Neuronal stem cell (in vitro differentiated cells): ENCODE measurements around the gene VPS13D.
A peak's percentile ranks its signal among the peaks of the same experiment; 100 is the strongest.

Experiments used
- DNase-seq: peaks from one replicate; pipeline ENCODE4 v3.0.0-alpha.2; 2013; ENCODE audit warnings: low spot score
- H2AFZ ChIP-seq: one replicate; pipeline ENCODE4 v1.6.1; 2013; ENCODE audit warnings: mild to moderate bottlenecking, low read length, inconsistent platforms
- H2AK5ac ChIP-seq: 2 replicates; pipeline ENCODE4 v1.6.1; 2013; ENCODE audit warnings: low read depth, mild to moderate bottlenecking, inconsistent platforms, low read length, moderate library complexity, mixed read lengths
- H2BK120ac ChIP-seq: 2 replicates; pipeline ENCODE4 v1.6.1; 2013; ENCODE audit warnings: low read depth, mild to moderate bottlenecking, inconsistent platforms, low read length, moderate library complexity, mixed read lengths
- H2BK12ac ChIP-seq: one replicate; pipeline ENCODE4 v1.6.1; 2013; ENCODE audit warnings: low read length, inconsistent platforms
- H2BK15ac ChIP-seq: 2 replicates; pipeline ENCODE4 v1.6.1; 2013; ENCODE audit warnings: mild to moderate bottlenecking, low read length, inconsistent platforms, mixed read lengths
- H2BK5ac ChIP-seq: one replicate; pipeline ENCODE4 v1.6.1; 2013; ENCODE audit warnings: inconsistent platforms, mild to moderate bottlenecking, low read length, moderate library complexity
- H3K14ac ChIP-seq: one replicate; pipeline ENCODE4 v1.6.1; 2013; ENCODE audit warnings: low read length, inconsistent platforms
- H3K18ac ChIP-seq: 2 replicates; pipeline ENCODE4 v1.6.1; 2013; ENCODE audit warnings: low read length, inconsistent platforms
- H3K23ac ChIP-seq: 2 replicates; pipeline ENCODE4 v1.6.1; 2013; ENCODE audit warnings: low read depth, mild to moderate bottlenecking, mixed read lengths, low read length, inconsistent platforms; ENCODE audit not compliant: poor library complexity
- H3K27ac ChIP-seq: replicated peaks from 3 replicates; pipeline ENCODE4 v1.5.1; 2013; ENCODE audit warnings: low read length, inconsistent platforms
- H3K27me3 ChIP-seq, 3 experiments: 2 replicates each; pipeline ENCODE4 v1.6.1; 2013; ENCODE audit warnings: low read length in 3 of 3, mild to moderate bottlenecking in 2 of 3, inconsistent platforms in 1 of 3, low read depth in 1 of 3, mixed read lengths in 1 of 3, moderate library complexity in 1 of 3; ENCODE audit not compliant: control insufficient read depth in 3 of 3, insufficient read depth in 3 of 3
- H3K36me3 ChIP-seq, 2 donors: replicated peaks in 1 of 2; 2 replicates each; pipeline ENCODE4 v1.6.1; 2013; ENCODE audit warnings: low read length in 2 of 2; ENCODE audit not compliant: control insufficient read depth in 2 of 2, insufficient read depth in 2 of 2
- H3K4ac ChIP-seq: 2 replicates; pipeline ENCODE4 v1.6.1; 2013; ENCODE audit warnings: inconsistent platforms, mild to moderate bottlenecking, low read length, moderate library complexity
- H3K4me1 ChIP-seq, 2 donors: 1 replicate in 1 of 2; 2 replicates in 1 of 2; pipeline ENCODE4 v1.6.1; 2013; ENCODE audit warnings: low read length in 2 of 2, low read depth in 1 of 2; ENCODE audit not compliant: control insufficient read depth in 2 of 2, insufficient read depth in 1 of 2
- H3K4me2 ChIP-seq: one replicate; pipeline ENCODE4 v1.6.1; 2013; ENCODE audit warnings: mild to moderate bottlenecking, low read length, inconsistent platforms; ENCODE audit not compliant: insufficient read depth, poor library complexity, severe bottlenecking
- H3K4me3 ChIP-seq, 2 donors: 2 replicates each; pipeline ENCODE4 v1.5.1; 2013; ENCODE audit warnings: low read length in 2 of 2, mild to moderate bottlenecking in 2 of 2, inconsistent platforms in 1 of 2, moderate library complexity in 1 of 2
- H3K79me1 ChIP-seq: one replicate; pipeline ENCODE4 v1.6.1; 2013; ENCODE audit warnings: low read depth, mild to moderate bottlenecking, inconsistent platforms, low read length, moderate library complexity
- H3K9ac ChIP-seq: one replicate; pipeline ENCODE4 v1.6.1; 2013; ENCODE audit warnings: mild to moderate bottlenecking, low read depth, low read length, inconsistent platforms; ENCODE audit not compliant: poor library complexity
- H3K9me3 ChIP-seq, 2 donors: replicated peaks in 1 of 2; 2 replicates each; pipeline versions ENCODE3 to v1.6.1; 2013; ENCODE audit warnings: low read length in 2 of 2, mild to moderate bottlenecking in 2 of 2, inconsistent platforms in 1 of 2, low read depth in 1 of 2, mixed read lengths in 1 of 2, moderate library complexity in 1 of 2; ENCODE audit not compliant: control insufficient read depth in 2 of 2, insufficient read depth in 1 of 2
- H4K8ac ChIP-seq: one replicate; pipeline ENCODE4 v1.6.1; 2013; ENCODE audit warnings: low read depth, mild to moderate bottlenecking, inconsistent platforms, low read length, moderate library complexity
- H4K91ac ChIP-seq: one replicate; pipeline ENCODE4 v1.6.1; 2013; ENCODE audit warnings: low read length, low read depth, mild to moderate bottlenecking, inconsistent platforms; ENCODE audit not compliant: poor library complexity
- WGBS, 2 donors: extraction: QIAGEN DNeasy Blood & Tissue Kit; methylation state at CpG; one replicate each; pipeline ENCODE4 v1.1.7; 2013; ENCODE audit warnings: missing lambda C conversion rate in 2 of 2, mixed read lengths in 1 of 2; ENCODE audit not compliant: insufficient read length in 2 of 2, insufficient replicate concordance in 1 of 2; ENCODE audit errors: extremely low coverage in 2 of 2; 5-methylcytosine and 5-hydroxymethylcytosine counted together

VPS13D gene

GRCh38 chr1:12495725-12496124 lies 265.9 kb downstream of the VPS13D start:
- Histone ChIP-seq H3K23ac (no peak overlapping the region), H2AFZ (no peak overlapping the region), H3K36me3 (peaks cover 3 to 9% of the 10 kb centered on the region in 2 donors), H2BK15ac (no peak overlapping the region), H3K4me3 (no peak overlapping the region), H4K91ac (no peak overlapping the region), H4K8ac (no peak overlapping the region), H3K4me1 (peaks cover 0 to 3% of the 10 kb centered on the region in 2 donors), H3K18ac (no peak overlapping the region), H2BK120ac (no peak overlapping the region), H3K79me1 (no peaks in the 10 kb centered on the region), H2BK5ac (no peak overlapping the region), H3K9ac (no peak overlapping the region), H3K14ac (no peak overlapping the region), H3K27me3 (peaks cover 0 to 3% (median 0%) of the 10 kb centered on the region in 3 experiments), H3K4me2 (no peak overlapping the region), H2AK5ac (no peak overlapping the region), H3K27ac (no peak overlapping the region), H3K4ac (no peak overlapping the region), H3K9me3 (peaks cover 4 to 10% of the 10 kb centered on the region in 2 donors), H2BK12ac (no peak overlapping the region)
- WGBS, 2 donors: no CpG with 5 or more reads among the region's 11 CpGs
- no peak for DNase-seq

- Histone ChIP-seq H3K23ac (no peak overlapping the region), H3K4me3 (no peak overlapping the region), H2BK15ac (no peak overlapping the region), H3K27ac (no peak overlapping the region), H4K91ac (no peak overlapping the region), H3K4me1 (peaks cover 0 to 3% of the 10 kb centered on the region in 2 donors), H2AFZ (no peak overlapping the region), H3K79me1 (no peaks in the 10 kb centered on the region), H3K18ac (no peak overlapping the region), H3K27me3 (peaks cover 0 to 3% (median 0%) of the 10 kb centered on the region in 3 experiments), H3K9ac (no peak overlapping the region), H3K14ac (no peak overlapping the region), H4K8ac (no peak overlapping the region), H2BK5ac (no peak overlapping the region), H2AK5ac (no peak overlapping the region), H2BK120ac (no peak overlapping the region), H3K4me2 (no peak overlapping the region), H3K9me3 (peaks cover 4 to 6% of the 10 kb centered on the region in 2 donors), H3K36me3 (peaks cover 3 to 9% of the 10 kb centered on the region in 2 donors), H2BK12ac (peak overlapping the region; percentile 23), H3K4ac (no peak overlapping the region)
- no CpG with 5 or more reads among the region's 9 CpGs for WGBS, 2 donors
- no peak for DNase-seq
These were observed 266.5 kb downstream of the VPS13D start for GRCh38 chr1:12496154-12496961.

DNA sequence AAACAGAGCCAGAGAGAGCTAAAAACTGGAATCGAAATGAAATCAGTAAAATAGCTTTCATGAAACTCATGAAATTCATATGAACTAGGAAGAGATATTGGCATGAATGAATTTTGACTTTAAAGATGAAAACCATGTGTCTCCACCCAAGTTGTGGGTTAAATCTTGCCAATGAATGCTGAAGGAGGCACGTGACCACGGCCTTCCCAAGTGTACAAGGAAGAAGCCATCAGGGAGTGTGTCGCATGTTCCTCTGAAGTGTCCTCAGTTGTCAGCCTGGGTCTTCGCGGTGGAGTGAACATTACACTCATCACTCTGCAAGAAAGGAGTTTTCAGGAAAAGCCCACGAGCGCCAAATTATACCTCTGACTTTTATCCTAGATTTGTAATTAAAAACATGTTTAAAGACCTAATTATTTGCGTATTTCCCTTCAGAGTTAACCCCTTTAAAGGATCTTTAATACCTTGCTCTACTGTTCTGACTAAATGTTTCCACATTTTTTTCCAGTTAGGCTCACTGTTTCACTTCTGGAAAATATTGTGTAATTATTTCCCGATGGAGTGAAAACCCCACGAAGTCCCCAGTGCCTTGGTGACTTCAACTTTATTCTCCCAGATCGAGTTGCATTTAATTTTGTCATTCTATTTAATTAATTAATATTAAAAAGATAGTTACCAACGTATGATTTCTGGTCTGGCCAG lies 269.9 kb downstream of the VPS13D start:
- H3K9ac ChIP-seq: no peak overlapping the region
- H3K23ac ChIP-seq: no peak overlapping the region
- H2BK120ac ChIP-seq: no peak overlapping the region
- no CpG with 5 or more reads among the region's 13 CpGs for WGBS, 2 donors
- H3K4me1 ChIP-seq: peaks cover 0 to 2% of the 10 kb centered on the region in 2 donors
- H4K8ac ChIP-seq: no peak overlapping the region
- no peak for DNase-seq
- no peak overlapping the region for H2BK12ac ChIP-seq
- H3K14ac ChIP-seq: no peak overlapping the region
- H3K79me1 ChIP-seq: peaks cover 3% of the 10 kb centered on the region
- H2AFZ ChIP-seq: no peak overlapping the region
- no peak overlapping the region for H2BK15ac ChIP-seq
- no peaks in the 10 kb centered on the region for H3K9me3 ChIP-seq
- H3K4ac ChIP-seq: no peak overlapping the region
- no peak overlapping the region for H3K27ac ChIP-seq
- no peak overlapping the region for H2AK5ac ChIP-seq
- H2BK5ac ChIP-seq: no peak overlapping the region
- no peak overlapping the region for H4K91ac ChIP-seq
- H3K4me3 ChIP-seq: no peak overlapping the region
- no peak overlapping the region for H3K4me2 ChIP-seq
- H3K27me3 ChIP-seq: no peaks in the 10 kb centered on the region
- peaks cover 0 to 9% of the 10 kb centered on the region in 2 donors for H3K36me3 ChIP-seq
- no peak overlapping the region for H3K18ac ChIP-seq

GRCh38 chr1:12501661-12502060 lies 271.8 kb downstream of the VPS13D start:
- Histone ChIP-seq H3K27me3 (no peaks in the 10 kb centered on the region), H2BK15ac (no peak overlapping the region), H2BK5ac (no peak overlapping the region), H3K9ac (no peak overlapping the region), H3K4me1 (peaks cover 10 to 16% of the 10 kb centered on the region in 2 donors), H3K4me3 (no peak overlapping the region), H2AK5ac (no peak overlapping the region), H2BK12ac (no peak overlapping the region), H4K91ac (no peak overlapping the region), H3K14ac (no peak overlapping the region), H4K8ac (no peak overlapping the region), H2BK120ac (no peak overlapping the region), H3K36me3 (peaks cover 0 to 9% of the 10 kb centered on the region in 2 donors), H3K18ac (no peak overlapping the region), H3K9me3 (no peaks in the 10 kb centered on the region), H3K4ac (no peak overlapping the region), H3K4me2 (no peak overlapping the region), H3K79me1 (peaks cover 3% of the 10 kb centered on the region), H3K23ac (peak overlapping the region; percentile 16), H3K27ac (no peak overlapping the region), H2AFZ (no peak overlapping the region)
- WGBS, 2 donors: no CpG with 5 or more reads among the region's 9 CpGs
- no peak for DNase-seq
